PFSK-1 (cell line): ENCODE measurements around the gene FAIM2.
A peak's percentile ranks its signal among the peaks of the same experiment; 100 is the strongest.

ENCODE experiments used
- FOXP2 ChIP-seq: optimal IDR thresholded peaks from 2 replicates; pipeline ENCODE3; 2011; ENCODE audit warnings: borderline replicate concordance, control low read depth, inconsistent platforms; ENCODE audit not compliant: insufficient read depth; ENCODE audit errors: extremely low read length, extremely low read depth
- POLR2AphosphoS5 ChIP-seq: IDR thresholded peaks from 2 replicates; pipeline ENCODE4 v1.6.1; 2012; ENCODE audit warnings: low read depth, mild to moderate bottlenecking, control low read depth, low read length, moderate library complexity
- REST ChIP-seq, 2 experiments: IDR thresholded peaks; 2 replicates each; pipeline versions ENCODE4 v1.6.1 to v1.8.0; 2011 to 2012; ENCODE audit warnings: low read depth in 2 of 2, low read length in 2 of 2, control low read depth in 1 of 2, inconsistent platforms in 1 of 2, mild to moderate bottlenecking in 1 of 2, moderate library complexity in 1 of 2; ENCODE audit not compliant: insufficient read depth in 1 of 2
- SIN3A ChIP-seq: IDR thresholded peaks from 2 replicates; pipeline ENCODE4 v1.6.1; 2012; ENCODE audit warnings: mild to moderate bottlenecking, low read length, moderate library complexity, borderline replicate concordance; ENCODE audit not compliant: insufficient read depth
- TAF1 ChIP-seq: IDR thresholded peaks from 2 replicates; pipeline ENCODE4 v1.6.1; 2012; ENCODE audit warnings: low read length, control low read depth, borderline replicate concordance; ENCODE audit not compliant: insufficient read depth

Gene FAIM2

GRCh38 chr12:49838973-49839633 lies 64.6 kb downstream of the FAIM2 start:
- no peak for TF ChIP-seq TAF1
- TF ChIP-seq SIN3A: no peak
- TF ChIP-seq REST (IDR thresholded peaks at IDR 0.05; ENCODE audit: insufficient read depth in 1 of 2, low read depth in 2 of 2, low read length in 2 of 2): no peak
- TF ChIP-seq FOXP2: no peak
- TF ChIP-seq POLR2AphosphoS5: no peak

- TF ChIP-seq SIN3A (no peak), REST (IDR thresholded peaks at IDR 0.05; ENCODE audit: insufficient read depth in 1 of 2, low read depth in 2 of 2, low read length in 2 of 2) (no peak)
Observed at GRCh38 chr12:49832836-49833421, 70.8 kb downstream of the FAIM2 start.

- TF ChIP-seq SIN3A (no peak), REST (IDR thresholded peaks at IDR 0.05; ENCODE audit: insufficient read depth in 1 of 2, low read depth in 2 of 2, low read length in 2 of 2) (no peak), POLR2AphosphoS5 (no peak), TAF1 (no peak), FOXP2 (no peak)
Observed at GRCh38 chr12:49831717-49832116, 72.0 kb downstream of the FAIM2 start.

GRCh38 chr12:49828133-49829091 lies 75.3 kb downstream of the FAIM2 start, which contains the start of gene NCKAP5L:
Gene NCKAP5L (minus strand): TSS chr12:49828413. CDS start chr12:49804044, 24,369 bp downstream.
- peak; percentile 87 for TF ChIP-seq POLR2AphosphoS5
- no peak for TF ChIP-seq FOXP2
- peak; percentile 45; the same call in 1 of the 2 replicates for TF ChIP-seq SIN3A

- TF ChIP-seq POLR2AphosphoS5: no peak
- TF ChIP-seq TAF1: no peak
- 0 out of 2 replicates have a peak, but pooled peaks have one; percentile 7 for TF ChIP-seq SIN3A
- no peak for TF ChIP-seq REST (IDR thresholded peaks at IDR 0.05; ENCODE audit: insufficient read depth in 1 of 2, low read depth in 2 of 2, low read length in 2 of 2)
Observed at GRCh38 chr12:49827401-49828099, 76.2 kb downstream of the FAIM2 start.
